Esophagus muscularis mucosa (tissue), 4 donors: ENCODE results near the gene AFMID. TPM values are rescaled to one million over a fixed set of nuclear protein-coding genes. Genes with fewer than 3 reads are reported as not detected.
A peak's percentile ranks its signal among the peaks of the same experiment; 100 is the strongest.

ENCODE experiments used
- DNase-seq: peaks from one replicate; pipeline ENCODE4 v3.0.0-alpha.2; 2017; ENCODE audit errors: extremely low spot score
- H3K27ac ChIP-seq, 4 donors: fragments of 200-600 bp; sonication (generic); replicated peaks in 1 of 4; 1 replicate in 3 of 4; 2 replicates in 1 of 4; pipeline ENCODE4 v1.5.1; 2016 to 2019; ENCODE audit warnings: mild to moderate bottlenecking in 1 of 4
- H3K27me3 ChIP-seq, 4 donors: fragments of 200-600 bp; sonication (generic); one replicate each; pipeline versions ENCODE4 v1.5.1 to v1.6.0; 2016 to 2019
- H3K36me3 ChIP-seq, 4 donors: fragments of 200-600 bp; sonication (generic); one replicate each; pipeline ENCODE4 v1.5.1; 2016 to 2019
- H3K4me1 ChIP-seq, 4 donors: fragments of 200-600 bp; sonication (generic); one replicate each; pipeline ENCODE4 v1.5.1; 2016 to 2019
- H3K4me3 ChIP-seq, 4 donors: fragments of 200-600 bp; sonication (generic); 1 replicate in 2 of 4; 2 replicates in 2 of 4; pipeline ENCODE4 v1.5.1; 2016 to 2019; ENCODE audit warnings: mild to moderate bottlenecking in 4 of 4, moderate library complexity in 1 of 4
- H3K9me3 ChIP-seq, 4 donors: fragments of 200-600 bp; sonication (generic); 1 replicate in 3 of 4; 2 replicates in 1 of 4; pipeline ENCODE4 v1.5.1; 2016 to 2019
- CTCF ChIP-seq, 3 experiments: fragments of 200-600 bp in 2 of 3; fragments of 450-650 bp in 1 of 3; sonication (generic) in 2 of 3; IDR thresholded peaks; one replicate each; pipeline ENCODE4 v1.5.1; 2017 to 2019; ENCODE audit warnings: antibody characterized with exemption in 3 of 3, mild to moderate bottlenecking in 2 of 3, moderate library complexity in 1 of 3
- EP300 ChIP-seq: sonication (generic); formaldehyde crosslinking; IDR thresholded peaks from one replicate; pipeline ENCODE4 v1.6.1; 2017; ENCODE audit warnings: antibody characterized with exemption
- POLR2A ChIP-seq: fragments of 450-650 bp; IDR thresholded peaks from one replicate; pipeline ENCODE4 v1.6.1; 2017; ENCODE audit warnings: antibody characterized with exemption, moderate library complexity, mild to moderate bottlenecking, low read depth
- POLR2AphosphoS5 ChIP-seq, 2 donors: sonication (generic); formaldehyde crosslinking; IDR thresholded peaks; one replicate each; pipeline ENCODE4 v1.6.1; 2017; ENCODE audit warnings: antibody characterized with exemption in 2 of 2
- WGBS: methylation state at CpG from one replicate; pipeline ENCODE4 v1.1.5; 2018; 5-methylcytosine and 5-hydroxymethylcytosine counted together
- intact Hi-C: fragments of 100-400 bp; cut with DNase I; formaldehyde crosslinking; loops from one replicate; pipeline ENCODE4 v1.15.1; 2023
- total RNA-seq, 4 donors: library from RNA; depleted of rRNA; stranded (reverse); fragments of >200 nt; gene quantifications; one replicate each; pipeline versions ENCODE4 v1.1.0 to v1.2.1, GENCODE V29; 2016

AFMID gene
- total RNA-seq, 4 donors from 2014 or later: 15.7 to 44.3 (median 25.4) TPM

DNA sequence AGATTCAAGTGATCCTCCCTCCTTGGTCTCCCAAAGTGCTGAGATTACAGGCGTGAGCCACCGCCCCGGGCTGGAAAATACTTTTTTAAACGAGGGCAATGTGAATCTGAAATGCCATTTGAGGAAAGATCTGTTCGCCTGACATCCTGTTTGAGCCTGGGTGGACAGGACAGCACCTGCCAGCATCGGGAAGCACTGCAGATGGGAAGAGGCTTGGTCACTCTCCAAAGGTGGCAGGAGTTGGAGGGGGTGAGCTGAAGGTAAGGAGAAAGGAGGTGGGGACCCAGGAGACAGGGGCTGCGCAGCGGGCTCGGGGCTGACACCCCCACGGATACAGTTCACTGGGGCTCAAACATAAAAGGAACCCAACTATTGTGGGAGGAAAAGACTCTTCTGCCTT is 22.9 kb downstream of the AFMID start:
- Histone ChIP-seq H3K27me3 (no peaks in the 10 kb centered on the region), H3K36me3 (peaks cover 0 to 15% (median 9%) of the 10 kb centered on the region in 4 donors), H3K4me3 (no peak overlapping the region), H3K4me1 (peaks cover 5 to 13% (median 11%) of the 10 kb centered on the region in 4 donors), H3K9me3 (no peaks in the 10 kb centered on the region), H3K27ac (no peak overlapping the region)
- TF ChIP-seq CTCF (IDR thresholded peaks at IDR 0.05) (no peak), POLR2A (no peak), POLR2AphosphoS5 (IDR thresholded peaks at IDR 0.05) (no peak), EP300 (no peak)
- intact Hi-C loops: no loop called here
- no peak for DNase-seq
- 89% methylated on average over 10 of the region's 10 CpGs for WGBS

GRCh38 chr17:78211032-78211431 is 23.9 kb downstream of the AFMID start:
- H3K27ac ChIP-seq: no peak overlapping the region
- H3K4me3 ChIP-seq: no peak overlapping the region
- H3K9me3 ChIP-seq: no peaks in the 10 kb centered on the region
- no peaks in the 10 kb centered on the region for H3K27me3 ChIP-seq
- TF ChIP-seq POLR2AphosphoS5 (IDR thresholded peaks at IDR 0.05) (no peak), POLR2A (no peak), CTCF (IDR thresholded peaks at IDR 0.05) (no peak), EP300 (no peak)
- 89% methylated on average over 11 of the region's 11 CpGs for WGBS
- no peak for DNase-seq
- H3K36me3 ChIP-seq: peaks cover 0 to 6% (median 3%) of the 10 kb centered on the region in 4 donors
- intact Hi-C loops: no loop called here
- peaks cover 5 to 13% (median 11%) of the 10 kb centered on the region in 4 donors for H3K4me1 ChIP-seq

GRCh38 chr17:78214016-78214705 is 27.0 kb downstream of the AFMID start, which contains the start of gene BIRC5:
TSS of gene BIRC5 (plus strand) at chr17:78214253. CDS start at chr17:78214317, 64 bp downstream.
- no peak within 1 kb of the TSS for H3K27ac ChIP-seq
- no peaks in the 10 kb centered on the region for H3K36me3 ChIP-seq
- H3K4me3 ChIP-seq: peak within 1 kb of the TSS; percentile 41 to 55 (median 47)
- peaks cover 5 to 13% (median 11%) of the 10 kb centered on the region in 4 donors for H3K4me1 ChIP-seq
- H3K9me3 ChIP-seq: no peaks in the 10 kb centered on the region
- no peaks in the 10 kb centered on the region for H3K27me3 ChIP-seq
- intact Hi-C loops: no loop called here
- WGBS: 2% methylated on average over 17 of the region's 60 CpGs
- TF ChIP-seq POLR2AphosphoS5 (IDR thresholded peaks at IDR 0.05) (peak; percentile 48 to 90), EP300 (no peak), CTCF (IDR thresholded peaks at IDR 0.05) (peak in 1 of 3 experiments; percentile 26)
- DNase-seq: peak; percentile 94

DNA sequence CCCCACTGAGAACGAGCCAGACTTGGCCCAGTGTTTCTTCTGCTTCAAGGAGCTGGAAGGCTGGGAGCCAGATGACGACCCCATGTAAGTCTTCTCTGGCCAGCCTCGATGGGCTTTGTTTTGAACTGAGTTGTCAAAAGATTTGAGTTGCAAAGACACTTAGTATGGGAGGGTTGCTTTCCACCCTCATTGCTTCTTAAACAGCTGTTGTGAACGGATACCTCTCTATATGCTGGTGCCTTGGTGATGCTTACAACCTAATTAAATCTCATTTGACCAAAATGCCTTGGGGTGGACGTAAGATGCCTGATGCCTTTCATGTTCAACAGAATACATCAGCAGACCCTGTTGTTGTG is 27.5 kb downstream of the AFMID start:
- peaks cover 5 to 13% (median 11%) of the 10 kb centered on the region in 4 donors for H3K4me1 ChIP-seq
- H3K27me3 ChIP-seq: no peaks in the 10 kb centered on the region
- intact Hi-C loops: no loop called here
- H3K4me3 ChIP-seq: peak overlapping the region; percentile 41 to 55 (median 47)
- no peaks in the 10 kb centered on the region for H3K9me3 ChIP-seq
- no peak for DNase-seq
- 16% methylated on average over 5 of the region's 5 CpGs for WGBS
- no peaks in the 10 kb centered on the region for H3K36me3 ChIP-seq
- no peak overlapping the region for H3K27ac ChIP-seq
- TF ChIP-seq POLR2AphosphoS5 (IDR thresholded peaks at IDR 0.05): no peak

GRCh38 chr17:78219396-78220150 is 32.4 kb downstream of the AFMID start:
- intact Hi-C loops: no loop called here

More at GRCh38 chr17:78219396-78220150, 32.4 kb downstream of the AFMID start:
- no peaks in the 10 kb centered on the region for H3K36me3 ChIP-seq
- no peak overlapping the region for H3K27ac ChIP-seq
- no peaks in the 10 kb centered on the region for H3K27me3 ChIP-seq
- WGBS: 88% methylated on average over 11 of the region's 11 CpGs
- no peaks in the 10 kb centered on the region for H3K9me3 ChIP-seq
- H3K4me3 ChIP-seq: no peak overlapping the region
- TF ChIP-seq POLR2A (no peak), CTCF (IDR thresholded peaks at IDR 0.05) (no peak), POLR2AphosphoS5 (IDR thresholded peaks at IDR 0.05) (no peak), EP300 (no peak)
- H3K4me1 ChIP-seq: peaks cover under 1 to 10% (median 2%) of the 10 kb centered on the region in 4 donors
- DNase-seq: no peak
